BE2C (cell line): ENCODE results near the gene RBM33.

ENCODE experiments used
- DNase-seq: peaks from one replicate; pipeline ENCODE4 v3.0.0-alpha.2; 2020
- H3K27me3 ChIP-seq: fragments of 250-450 bp; sonication (Bioruptor Pico); 2 replicates; pipeline ENCODE4 v1.5.1; 2020; ENCODE audit warnings: mild to moderate bottlenecking
- H3K36me3 ChIP-seq: fragments of 250-450 bp; sonication (Bioruptor Pico); 2 replicates; pipeline ENCODE4 v1.5.1; 2020; ENCODE audit warnings: mild to moderate bottlenecking
- H3K4me1 ChIP-seq: fragments of 250-450 bp; sonication (Bioruptor Pico); 2 replicates; pipeline ENCODE4 v1.5.1; 2020
- H3K4me3 ChIP-seq: 2 replicates; pipeline ENCODE4 v1.5.1; 2011; ENCODE audit warnings: low read depth, low read length
- H3K9me3 ChIP-seq: fragments of 250-450 bp; sonication (Bioruptor Pico); 2 replicates; pipeline ENCODE4 v1.5.1; 2020
- TF ChIP-seq, protein P1 (sequence below): IDR thresholded peaks from 2 replicates; pipeline ENCODE4 v1.5.1; 2012; ENCODE audit warnings: mild to moderate bottlenecking, low read depth, low read length

The RBM33 gene

DNA sequence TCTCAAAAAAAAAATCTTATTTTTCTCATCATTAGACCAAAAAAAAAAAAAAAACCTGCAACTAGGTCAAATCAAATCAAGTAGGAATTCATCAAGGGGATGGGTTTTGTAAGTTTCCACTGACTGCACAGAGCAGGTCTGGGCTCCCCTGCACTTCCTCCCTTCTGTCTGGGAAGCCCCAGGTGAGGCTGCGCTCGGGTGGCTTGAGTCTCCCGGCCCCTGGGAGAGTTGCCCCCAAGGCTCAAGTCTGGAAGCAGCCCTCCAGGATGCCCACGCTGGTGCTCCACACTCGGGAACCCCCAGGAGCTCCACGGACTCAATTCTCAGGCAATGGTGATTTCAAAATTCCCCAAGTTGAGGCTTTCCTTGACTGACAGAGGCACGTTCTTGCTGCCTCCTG lies 41.7 kb upstream of the RBM33 start:
- TF ChIP-seq, protein P1, sequence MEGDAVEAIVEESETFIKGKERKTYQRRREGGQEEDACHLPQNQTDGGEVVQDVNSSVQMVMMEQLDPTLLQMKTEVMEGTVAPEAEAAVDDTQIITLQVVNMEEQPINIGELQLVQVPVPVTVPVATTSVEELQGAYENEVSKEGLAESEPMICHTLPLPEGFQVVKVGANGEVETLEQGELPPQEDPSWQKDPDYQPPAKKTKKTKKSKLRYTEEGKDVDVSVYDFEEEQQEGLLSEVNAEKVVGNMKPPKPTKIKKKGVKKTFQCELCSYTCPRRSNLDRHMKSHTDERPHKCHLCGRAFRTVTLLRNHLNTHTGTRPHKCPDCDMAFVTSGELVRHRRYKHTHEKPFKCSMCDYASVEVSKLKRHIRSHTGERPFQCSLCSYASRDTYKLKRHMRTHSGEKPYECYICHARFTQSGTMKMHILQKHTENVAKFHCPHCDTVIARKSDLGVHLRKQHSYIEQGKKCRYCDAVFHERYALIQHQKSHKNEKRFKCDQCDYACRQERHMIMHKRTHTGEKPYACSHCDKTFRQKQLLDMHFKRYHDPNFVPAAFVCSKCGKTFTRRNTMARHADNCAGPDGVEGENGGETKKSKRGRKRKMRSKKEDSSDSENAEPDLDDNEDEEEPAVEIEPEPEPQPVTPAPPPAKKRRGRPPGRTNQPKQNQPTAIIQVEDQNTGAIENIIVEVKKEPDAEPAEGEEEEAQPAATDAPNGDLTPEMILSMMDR: no peak
- Histone ChIP-seq H3K9me3 (no peaks in the 10 kb centered on the region; the same call in 1 of the 2 replicates), H3K27me3 (peaks cover 34% of the 10 kb centered on the region), H3K36me3 (no peaks in the 10 kb centered on the region), H3K4me1 (no peaks in the 10 kb centered on the region), H3K4me3 (no peak overlapping the region)
- no peak for DNase-seq

- DNase-seq: no peak
- Histone ChIP-seq H3K27me3 (peaks cover 34% of the 10 kb centered on the region), H3K4me3 (no peak overlapping the region), H3K9me3 (no peaks in the 10 kb centered on the region; the same call in 1 of the 2 replicates), H3K4me1 (no peaks in the 10 kb centered on the region), H3K36me3 (no peaks in the 10 kb centered on the region)
- TF ChIP-seq, protein P1: no peak
Measured at GRCh38 chr7:155603205-155603857, 41.1 kb upstream of the RBM33 start.

DNA sequence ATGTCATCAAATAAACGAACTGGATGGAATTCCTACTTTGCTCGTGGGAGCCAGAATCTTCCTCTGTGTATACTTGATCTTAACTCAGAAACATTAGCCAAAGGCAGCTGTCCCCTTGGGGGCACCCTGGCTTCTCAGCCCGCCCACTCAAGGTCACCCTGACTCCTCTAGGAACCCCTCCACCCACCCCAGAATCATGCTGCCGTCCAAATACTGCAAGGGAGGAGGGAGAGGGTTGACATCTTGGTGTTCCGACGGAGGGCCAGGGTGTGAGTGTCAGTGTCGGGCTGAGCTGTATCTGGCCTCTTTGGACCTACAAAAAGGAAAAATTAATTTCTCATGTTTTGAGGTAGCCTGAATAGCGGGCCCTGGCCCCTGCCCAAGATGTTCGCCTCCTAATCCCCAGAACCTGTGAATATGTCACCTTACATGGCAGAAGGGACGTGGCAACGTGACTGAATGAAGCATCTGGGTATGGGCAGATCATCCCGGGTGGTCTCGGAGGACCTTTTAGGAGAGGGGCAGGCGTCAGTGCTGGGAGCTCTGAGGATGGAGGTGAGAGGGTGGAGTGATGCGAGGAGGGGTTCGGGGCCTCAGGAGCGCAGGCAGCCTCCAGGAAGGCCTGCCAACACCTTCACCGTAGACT lies 40.5 kb upstream of the RBM33 start:
- no peak for DNase-seq
- TF ChIP-seq, protein P1: no peak
- Histone ChIP-seq H3K36me3 (no peaks in the 10 kb centered on the region), H3K4me1 (no peaks in the 10 kb centered on the region), H3K4me3 (no peak overlapping the region), H3K9me3 (no peaks in the 10 kb centered on the region; the same call in 1 of the 2 replicates), H3K27me3 (peaks cover 34% of the 10 kb centered on the region)

- DNase-seq: no peak
- H3K9me3 ChIP-seq: no peaks in the 10 kb centered on the region; the same call in 1 of the 2 replicates
- no peaks in the 10 kb centered on the region for H3K4me1 ChIP-seq
- no peak overlapping the region for H3K4me3 ChIP-seq
- TF ChIP-seq, protein P1: no peak
- H3K27me3 ChIP-seq: peaks cover 33% of the 10 kb centered on the region
- no peaks in the 10 kb centered on the region for H3K36me3 ChIP-seq
Measured at GRCh38 chr7:155604504-155604997, 39.9 kb upstream of the RBM33 start.

GRCh38 chr7:155609185-155609584 lies 35.3 kb upstream of the RBM33 start:
- Histone ChIP-seq H3K36me3 (no peaks in the 10 kb centered on the region), H3K4me1 (no peaks in the 10 kb centered on the region), H3K4me3 (no peak overlapping the region), H3K9me3 (no peaks in the 10 kb centered on the region; the same call in 1 of the 2 replicates), H3K27me3 (peaks cover 9% of the 10 kb centered on the region; the same call in 1 of the 2 replicates)
- DNase-seq: no peak
- TF ChIP-seq, protein P1: no peak
